Mammary microvascular endothelial cell (primary cell): Measurements from ENCODE around the gene ZNF280B. TPM values are rescaled to one million over a fixed set of nuclear protein-coding genes. Genes with fewer than 3 reads are reported as not detected.

Experiments
- total RNA-seq: library from RNA; depleted of rRNA; stranded (reverse); fragments of >200 nt; gene quantifications from 2 replicates; pipeline ENCODE4 v1.2.3, GENCODE V29; 2015

Gene ZNF280B
- total RNA-seq: 0.73 and 0.94 TPM in 2 replicates

GRCh38 chr22:22508274-22509176 lies at the start of gene ZNF280B:
ZNF280B (minus strand) TSS chr22:22508742; CDS start chr22:22489398, 19,344 bp downstream.

GRCh38 chr22:22520020-22520656 lies 11.6 kb upstream of the ZNF280B start, which contains the start of gene ZNF280A:
ZNF280A (minus strand) TSS chr22:22520270; CDS start chr22:22515630, 4,640 bp downstream.

Other genes with a start within 250 kb of the ZNF280B start
- gene ZNF280A, start 11.5 kb upstream of the ZNF280B start, total RNA-seq: not detected in 2 replicates
- gene PRAME, start 50.5 kb upstream of the ZNF280B start, total RNA-seq: 0.20 TPM in 1 of 2 replicates, not detected in the other
- not detected in 2 replicates for gene GGTLC2, start 135.9 kb upstream of the ZNF280B start, total RNA-seq